ENCODE data around the gene LETMD1. TPM values are rescaled to one million over a fixed set of nuclear protein-coding genes. Genes with fewer than 3 reads are reported as not detected.

LETMD1 gene
- total and polyA plus RNA-seq, 2 of the 4 experiments (the other 2 are of a cell fraction) = 27.6 to 40.1 TPM

GRCh38 chr12:51011955-51012354 lies 36.2 kb upstream of the LETMD1 start:
- Histone ChIP-seq H2BK5ac (ENCODE audit: low read depth, low read length, poor library complexity, severe bottlenecking) (no peak overlapping the region), H4K8ac (ENCODE audit: low read depth in 2 of 2, low read length in 2 of 2) (no peak overlapping the region), H2BK120ac (ENCODE audit: low read depth, low read length) (no peak overlapping the region), H3K4me1 (ENCODE audit: control insufficient read depth, insufficient read depth, low read length) (peaks cover 3% of the 10 kb centered on the region), H3K36me3 (ENCODE audit: control insufficient read depth, insufficient read depth, low read length) (peaks cover 4% of the 10 kb centered on the region; the same call in 1 of the 2 replicates), H3K56ac (ENCODE audit: extremely low read depth, insufficient read depth, low read length) (no peak overlapping the region), H2BK20ac (ENCODE audit: low read depth, low read length) (no peak overlapping the region), H2AK9ac (replicated peaks; ENCODE audit: low read depth, low read length, poor library complexity) (no peak overlapping the region), H3K4me2 (ENCODE audit: low read depth, low read length) (no peak overlapping the region), H3K4ac (ENCODE audit: low read depth, low read length) (no peak overlapping the region), H4K20me1 (ENCODE audit: insufficient read depth, low read length) (peaks cover 11% of the 10 kb centered on the region; the same call in 1 of the 2 replicates), H3K18ac (ENCODE audit: low read depth, low read length) (no peak overlapping the region), H2BK15ac (ENCODE audit: low read depth, low read length) (no peak overlapping the region), H4K5ac (ENCODE audit: low read depth, low read length) (no peak overlapping the region), H2AK5ac (ENCODE audit: low read depth, low read length) (no peak overlapping the region), H3K27me3 (ENCODE audit: control insufficient read depth, insufficient read depth, low read length) (no peaks in the 10 kb centered on the region), H3K9me1 (ENCODE audit: insufficient read depth, low read length) (no peaks in the 10 kb centered on the region), H2AFZ (replicated peaks; ENCODE audit: low read length, poor library complexity) (no peak overlapping the region), H3K4me3 (ENCODE audit: insufficient read depth, low read depth, low read length) (no peak overlapping the region), H3K9ac (ENCODE audit: low read depth, low read length) (no peak overlapping the region), H3K9me3 (ENCODE audit: control insufficient read depth, insufficient read depth, low read length) (no peaks in the 10 kb centered on the region), H4K91ac (ENCODE audit: insufficient read depth, low read depth, low read length) (no peak overlapping the region), H3K23ac (ENCODE audit: low read depth, low read length) (no peak overlapping the region), H3K14ac (replicated peaks; ENCODE audit: low read depth, low read length) (no peak overlapping the region), H3K79me1 (ENCODE audit: low read depth in 1 of 2, low read length in 2 of 2) (peaks cover 14 to 42% of the 10 kb centered on the region in 2 experiments), H3K27ac (ENCODE audit: insufficient read depth, low read length) (no peak overlapping the region)
- dilution Hi-C loops (cut with HindIII; ENCODE audit: low sequenced_read_pairs, unreplicated experiment) (no loop called here), intact Hi-C loops (cut with micrococcal nuclease) (no loop called here), in situ Hi-C loops (cut with MboI; ENCODE audit: low sequenced_read_pairs) (no loop called here)
- ChIA-PET CTCF (interaction anchor here (0.9 to 2.0 kb wide), 2 partner anchors 16 to 17 kb away, joined by 4 to 6 read pairs; no protein-coding TSS in a partner anchor), POLR2A (ENCODE audit: unreplicated experiment) (interaction anchor here (0.6 kb wide), 1 partner anchor 248 kb away, joined by 7 read pairs; the partner anchor contains the start of gene ATF1)
- WGBS, 2 experiments (ENCODE audit: extremely low coverage in 2 of 2, insufficient read length in 1 of 2) = no CpG with 5 or more reads among the region's 4 CpGs
- DNase-seq (no peak), ATAC-seq (ENCODE audit: low read depth) (no peak)
- TF ChIP-seq CHD1 (IDR thresholded peaks at IDR 0.05; ENCODE audit: low read depth, low read length) (no peak), RCOR1 (IDR thresholded peaks at IDR 0.05; ENCODE audit: insufficient replicate concordance, low read length) (no peak), MAFK (IDR thresholded peaks at IDR 0.05; ENCODE audit: low read depth, low read length) (no peak)
- BruUV-seq (replicated peaks) = no TSS peak

Data from IMR-90 (cell line).